Vagina (tissue), 2 donors: ENCODE measurements around the gene ATP8A2.

ENCODE experiments used
- CTCF ChIP-seq, 3 experiments: fragments of 450-650 bp in 2 of 3; fragments of 200-600 bp in 1 of 3; sonication (generic) in 1 of 3; IDR thresholded peaks; one replicate each; pipeline ENCODE4 v1.5.1; 2017 to 2019; ENCODE audit warnings: antibody characterized with exemption in 3 of 3, mild to moderate bottlenecking in 2 of 3, moderate library complexity in 2 of 3
- POLR2AphosphoS5 ChIP-seq, 2 donors: sonication (generic); formaldehyde crosslinking; IDR thresholded peaks; one replicate each; pipeline ENCODE4 v1.9.0; 2017; ENCODE audit warnings: antibody characterized with exemption in 2 of 2, mild to moderate bottlenecking in 2 of 2, low read depth in 1 of 2; ENCODE audit not compliant: insufficient read depth in 1 of 2

- TF ChIP-seq CTCF (IDR thresholded peaks at IDR 0.05) = no peak
- no peak for TF ChIP-seq POLR2AphosphoS5 (IDR thresholded peaks at IDR 0.05; ENCODE audit: insufficient read depth in 1 of 2, low read depth in 1 of 2)
Observed at GRCh38 chr13:25687471-25688225, 315.9 kb downstream of the ATP8A2 start.
